DND-41 (cell line): Measurements from ENCODE around the gene SH2D3C.

Source experiments
- CTCF ChIP-seq: IDR thresholded peaks from 2 replicates; pipeline ENCODE4 v1.5.1; 2012; ENCODE audit warnings: borderline replicate concordance, low read length, moderate library complexity, mild to moderate bottlenecking; ENCODE audit not compliant: poor library complexity, severe bottlenecking; ENCODE audit errors: extremely low read depth
- EZH2 ChIP-seq: IDR thresholded peaks from 3 replicates; pipeline ENCODE4 v1.6.1; 2012; ENCODE audit warnings: borderline replicate concordance, low read depth, mild to moderate bottlenecking, moderate library complexity, low read length, inconsistent platforms; ENCODE audit not compliant: severe bottlenecking

GRCh38 chr9:127769101-127769500 is 9.4 kb downstream of the SH2D3C start:
- TF ChIP-seq CTCF: no peak
- no peak for TF ChIP-seq EZH2
